ENCODE data around the gene DUSP22. TPM values are rescaled to one million over a fixed set of nuclear protein-coding genes. Genes with fewer than 3 reads are reported as not detected.

Gene DUSP22
- total RNA-seq, 1 experiment from 2014 or later, result 18.6 TPM

- no peaks in the 10 kb centered on the region for H3K9me3 ChIP-seq
- Mint-ChIP-seq H3K27me3 (ENCODE audit: insufficient read depth, unreplicated experiment) (peaks cover 3% of the 10 kb centered on the region), H3K9me3 (ENCODE audit: unreplicated experiment) (no peaks in the 10 kb centered on the region), H3K4me3 (ENCODE audit: unreplicated experiment) (no peak overlapping the region), H3K27ac (ENCODE audit: unreplicated experiment) (no peak overlapping the region), H3K36me3 (ENCODE audit: insufficient read depth, unreplicated experiment) (no peaks in the 10 kb centered on the region), H3K4me1 (ENCODE audit: low read depth, unreplicated experiment) (no peaks in the 10 kb centered on the region)
- ChIA-PET POLR2A (no interaction called here), CTCF (no interaction called here)
- H3K27me3 ChIP-seq (replicated peaks; ENCODE audit: control insufficient read depth, insufficient read depth, low read length), result no peaks in the 10 kb centered on the region
- no peak for TF ChIP-seq CTCF (IDR thresholded peaks at IDR 0.05; ENCODE audit: insufficient read depth in 1 of 2, low read depth in 1 of 2, low read length in 1 of 2, severe bottlenecking in 1 of 2, unreplicated experiment in 1 of 2)
- BruUV-seq (replicated peaks), result no TSS peak
- no peaks in the 10 kb centered on the region for H3K36me3 ChIP-seq (ENCODE audit: control insufficient read depth, insufficient read depth, low read length)
- H3K4me3 ChIP-seq (ENCODE audit: low read depth, low read length), result no peak overlapping the region
- DNase-seq, result no peak
- no peaks in the 10 kb centered on the region for H3K4me1 ChIP-seq
- intact Hi-C loops (cut with micrococcal nuclease; ENCODE audit: unreplicated experiment), result no loop called here
Observed at GRCh38 chr6:352474-352873, 60.2 kb downstream of the DUSP22 start.

- H3K4me1 ChIP-seq, result no peaks in the 10 kb centered on the region
- BruUV-seq (replicated peaks), result no TSS peak
- no peak for TF ChIP-seq CTCF (IDR thresholded peaks at IDR 0.05; ENCODE audit: insufficient read depth in 1 of 2, low read depth in 1 of 2, low read length in 1 of 2, severe bottlenecking in 1 of 2, unreplicated experiment in 1 of 2)
- peaks cover 3% of the 10 kb centered on the region for H3K27me3 Mint-ChIP-seq (ENCODE audit: insufficient read depth, unreplicated experiment)
- no peaks in the 10 kb centered on the region for H3K36me3 ChIP-seq (ENCODE audit: control insufficient read depth, insufficient read depth, low read length)
- no peak overlapping the region for H3K4me3 Mint-ChIP-seq (ENCODE audit: unreplicated experiment)
- POLR2A ChIA-PET, result no interaction called here
- intact Hi-C loops (cut with micrococcal nuclease; ENCODE audit: unreplicated experiment), result no loop called here
- H3K27me3 ChIP-seq (replicated peaks; ENCODE audit: control insufficient read depth, insufficient read depth, low read length), result no peaks in the 10 kb centered on the region
- H3K4me1 Mint-ChIP-seq (ENCODE audit: low read depth, unreplicated experiment), result no peaks in the 10 kb centered on the region
- CTCF ChIA-PET, result no interaction called here
- no peak for DNase-seq
- no peak overlapping the region for H3K27ac Mint-ChIP-seq (ENCODE audit: unreplicated experiment)
- H3K36me3 Mint-ChIP-seq (ENCODE audit: insufficient read depth, unreplicated experiment), result no peaks in the 10 kb centered on the region
- no peak overlapping the region for H3K4me3 ChIP-seq (ENCODE audit: low read depth, low read length)
- no peaks in the 10 kb centered on the region for H3K9me3 ChIP-seq
- no peaks in the 10 kb centered on the region for H3K9me3 Mint-ChIP-seq (ENCODE audit: unreplicated experiment)
Observed at GRCh38 chr6:352896-353470, 60.7 kb downstream of the DUSP22 start.

- H3K4me3 ChIP-seq (ENCODE audit: low read depth, low read length), result no peak overlapping the region
- no peaks in the 10 kb centered on the region for H3K36me3 ChIP-seq (ENCODE audit: control insufficient read depth, insufficient read depth, low read length)
- H3K9me3 Mint-ChIP-seq (ENCODE audit: unreplicated experiment), result no peaks in the 10 kb centered on the region
- no peak for TF ChIP-seq CTCF (IDR thresholded peaks at IDR 0.05; ENCODE audit: insufficient read depth in 1 of 2, low read depth in 1 of 2, low read length in 1 of 2, severe bottlenecking in 1 of 2, unreplicated experiment in 1 of 2)
- H3K27me3 ChIP-seq (replicated peaks; ENCODE audit: control insufficient read depth, insufficient read depth, low read length), result no peaks in the 10 kb centered on the region
- POLR2A ChIA-PET, result no interaction called here
- no peak for DNase-seq
- H3K9me3 ChIP-seq, result no peaks in the 10 kb centered on the region
- no peaks in the 10 kb centered on the region for H3K36me3 Mint-ChIP-seq (ENCODE audit: insufficient read depth, unreplicated experiment)
- H3K4me1 ChIP-seq, result no peaks in the 10 kb centered on the region
- no TSS peak for BruUV-seq (replicated peaks)
- no peaks in the 10 kb centered on the region for H3K4me1 Mint-ChIP-seq (ENCODE audit: low read depth, unreplicated experiment)
- CTCF ChIA-PET, result no interaction called here
- peaks cover 3% of the 10 kb centered on the region for H3K27me3 Mint-ChIP-seq (ENCODE audit: insufficient read depth, unreplicated experiment)
- intact Hi-C loops (cut with micrococcal nuclease; ENCODE audit: unreplicated experiment), result no loop called here
- no peak overlapping the region for H3K27ac Mint-ChIP-seq (ENCODE audit: unreplicated experiment)
- no peak overlapping the region for H3K4me3 Mint-ChIP-seq (ENCODE audit: unreplicated experiment)
Observed at GRCh38 chr6:353642-354614, 61.6 kb downstream of the DUSP22 start.
